Central memory CD4-positive, alpha-beta T cell (primary cell): ENCODE data around the gene PAQR9.

ENCODE experiments used
- DNase-seq: peaks from one replicate; pipeline ENCODE4 v3.0.0; 2022

Gene PAQR9

DNA sequence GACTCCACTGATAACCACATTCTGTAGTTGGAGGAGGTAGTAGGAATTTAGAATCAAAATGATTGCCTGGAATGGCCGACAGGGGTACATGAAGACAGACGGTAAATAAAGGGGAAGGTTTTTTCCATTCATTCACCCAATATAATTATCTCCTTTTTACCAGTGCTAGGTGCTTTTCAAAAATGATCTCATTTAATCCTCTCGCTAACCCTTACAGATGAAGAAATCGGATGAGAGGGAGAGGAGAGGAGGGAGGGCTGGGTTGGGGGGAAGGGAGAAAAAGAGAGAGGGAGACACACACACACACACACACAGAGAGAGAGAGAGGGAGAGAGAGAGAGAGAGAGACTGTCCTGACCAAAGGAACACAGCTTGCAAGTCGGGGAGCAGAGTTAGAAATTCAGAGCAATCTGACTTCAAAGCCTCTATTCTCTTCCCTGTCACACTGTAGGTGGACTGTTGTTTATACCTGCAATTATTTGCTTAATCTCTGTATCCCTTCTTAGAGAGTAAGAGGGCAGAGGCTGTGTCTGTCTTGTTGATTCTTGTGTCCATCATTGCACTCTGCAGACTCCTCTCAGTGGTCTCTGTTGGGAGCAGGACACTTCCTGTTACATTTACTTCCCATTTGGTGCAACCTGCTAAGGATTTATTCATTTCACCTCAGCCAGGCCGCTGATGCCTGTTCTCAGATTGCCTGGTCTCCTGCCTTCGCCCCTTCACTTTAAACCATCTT lies 18.7 kb upstream of the PAQR9 start:
- DNase-seq = no peak

DNA sequence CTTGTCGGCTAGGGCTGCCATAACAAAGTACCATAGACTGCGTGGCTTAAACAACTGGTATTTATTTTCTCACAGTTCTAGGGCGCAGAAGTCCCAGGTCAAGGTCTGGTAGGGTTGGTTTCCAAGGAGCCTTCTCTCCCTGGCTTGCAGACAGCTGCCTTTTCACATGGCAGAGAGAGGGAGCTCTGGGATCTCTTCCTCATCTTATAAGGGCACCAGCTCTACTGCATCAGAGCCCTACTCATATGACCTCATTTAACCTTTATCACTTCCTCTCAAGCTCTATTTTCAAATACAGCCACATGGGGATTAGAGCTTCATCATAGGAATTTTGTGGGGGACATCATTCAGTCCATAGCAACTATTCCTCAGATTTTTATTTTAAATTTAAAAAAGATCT lies 17.6 kb upstream of the PAQR9 start:
- no peak for DNase-seq

DNA sequence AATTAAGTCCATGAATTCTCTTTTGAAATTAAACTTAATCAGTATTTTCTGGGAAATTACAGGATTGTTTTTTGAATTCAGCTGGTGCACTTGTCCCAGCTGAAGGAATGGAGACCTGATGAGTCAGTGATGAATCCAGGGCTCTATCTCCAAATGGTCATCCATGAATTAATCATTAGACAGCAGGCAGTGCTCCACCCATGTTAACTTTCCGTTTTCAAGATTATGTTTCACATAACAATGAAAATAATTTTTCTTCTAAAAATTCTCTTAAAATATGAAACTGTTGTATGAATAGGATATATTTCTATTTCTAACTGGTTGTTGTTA lies 13.9 kb upstream of the PAQR9 start:
- no peak for DNase-seq

DNA sequence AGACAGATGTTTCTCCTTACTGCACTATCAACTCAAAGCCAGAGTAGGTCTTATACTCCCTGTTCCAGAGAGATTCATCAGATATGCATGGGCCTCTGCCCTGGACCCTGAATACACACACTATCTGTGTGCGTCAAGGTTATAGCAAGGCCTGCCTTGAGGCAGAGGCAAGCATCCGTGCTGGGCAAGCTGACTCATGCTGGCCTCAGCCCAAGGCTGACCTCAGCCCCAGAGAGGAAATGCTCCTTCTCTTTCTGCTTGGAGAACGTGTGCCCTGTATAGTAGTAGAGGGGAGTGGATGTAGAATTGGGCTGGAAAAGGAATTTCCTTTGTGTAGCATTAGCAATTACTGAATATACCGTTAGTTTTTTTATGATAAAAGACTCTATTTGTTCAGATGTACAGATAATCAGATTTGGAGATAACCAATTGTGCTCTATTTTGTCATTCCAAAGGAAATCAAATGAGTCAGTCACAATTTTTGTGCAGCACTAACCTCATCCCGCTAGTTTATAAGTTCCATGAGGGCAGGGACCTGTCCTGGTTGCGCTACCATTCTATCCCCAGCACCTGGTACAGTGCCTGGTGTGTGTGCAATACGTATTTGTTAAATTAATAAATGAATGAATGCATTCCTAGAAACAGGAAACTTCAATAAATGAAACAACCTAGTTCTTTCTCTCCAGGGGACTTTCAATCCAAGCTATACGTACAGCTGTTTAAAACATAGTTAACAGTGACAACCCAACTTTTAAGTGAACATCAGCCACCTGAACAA lies 13.3 kb upstream of the PAQR9 start:
- no peak for DNase-seq

DNA sequence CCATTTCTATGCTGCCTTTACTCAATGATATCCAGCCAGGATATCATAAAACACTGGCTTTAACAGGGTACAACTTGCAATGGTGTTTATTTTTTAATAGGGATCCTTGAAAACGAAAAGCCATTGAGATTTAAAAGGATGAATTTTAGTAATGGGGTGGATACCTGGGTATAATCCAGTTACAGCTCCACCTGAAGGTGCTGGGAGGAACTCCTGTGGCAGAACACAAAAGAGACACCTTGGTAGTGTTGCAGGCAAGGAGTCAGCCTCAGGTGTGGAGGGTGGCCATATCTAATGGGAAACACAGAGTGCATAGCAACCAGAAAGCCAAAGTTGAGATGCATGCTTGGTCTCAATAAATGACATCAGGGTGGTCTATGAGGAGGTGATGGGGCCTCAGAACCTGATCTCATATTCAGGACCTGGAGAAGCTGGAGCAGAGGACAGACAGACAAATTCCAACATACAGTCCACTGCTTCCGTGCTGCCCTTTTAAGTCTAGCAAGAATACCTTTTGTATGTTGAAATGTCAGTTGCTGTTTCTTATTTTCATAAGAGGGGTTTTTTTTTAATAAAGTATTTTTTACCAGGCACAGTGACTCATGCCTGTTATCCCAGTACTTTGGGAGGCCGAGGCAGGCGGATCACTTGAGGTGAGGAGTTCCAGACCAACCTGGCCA lies 12.0 kb upstream of the PAQR9 start:
- DNase-seq = no peak

DNA sequence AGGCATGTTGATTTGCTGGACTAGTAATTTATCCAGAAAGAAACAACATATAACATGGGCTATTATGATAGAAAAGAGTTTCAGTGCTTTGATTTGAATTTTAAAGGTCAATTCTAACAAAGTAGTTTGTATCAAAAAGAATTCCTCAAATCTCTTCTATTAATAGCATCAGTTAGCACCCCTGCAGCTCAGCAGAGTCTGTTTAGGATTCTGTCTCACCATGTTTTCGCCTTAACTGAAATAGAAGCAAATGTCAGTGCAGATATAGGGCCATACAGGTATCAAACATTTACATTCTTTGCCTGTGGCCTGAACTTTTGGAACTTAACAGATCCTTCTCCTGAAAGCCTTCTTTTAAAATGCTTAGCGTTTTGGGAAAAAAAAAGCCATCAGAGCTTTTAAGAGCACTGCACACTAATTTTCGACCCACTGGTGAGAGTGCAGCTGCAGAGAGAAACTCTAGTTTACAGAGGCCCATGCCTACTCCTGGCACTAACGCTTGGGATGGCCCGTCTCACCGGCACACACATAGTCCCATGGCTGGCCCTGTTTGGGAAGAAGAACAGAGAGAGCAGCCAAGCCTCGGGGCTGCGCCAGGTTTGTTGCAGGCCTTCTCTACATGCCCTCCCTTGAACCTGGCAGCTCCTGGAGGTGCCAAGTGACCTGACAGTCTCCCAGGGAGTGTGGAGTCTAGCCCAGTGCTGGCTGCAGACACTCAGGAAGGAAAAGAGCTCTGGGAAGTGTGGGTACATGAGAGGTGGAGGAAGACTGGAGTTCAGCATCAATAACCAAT lies 9.9 kb upstream of the PAQR9 start:
- DNase-seq = no peak

DNA sequence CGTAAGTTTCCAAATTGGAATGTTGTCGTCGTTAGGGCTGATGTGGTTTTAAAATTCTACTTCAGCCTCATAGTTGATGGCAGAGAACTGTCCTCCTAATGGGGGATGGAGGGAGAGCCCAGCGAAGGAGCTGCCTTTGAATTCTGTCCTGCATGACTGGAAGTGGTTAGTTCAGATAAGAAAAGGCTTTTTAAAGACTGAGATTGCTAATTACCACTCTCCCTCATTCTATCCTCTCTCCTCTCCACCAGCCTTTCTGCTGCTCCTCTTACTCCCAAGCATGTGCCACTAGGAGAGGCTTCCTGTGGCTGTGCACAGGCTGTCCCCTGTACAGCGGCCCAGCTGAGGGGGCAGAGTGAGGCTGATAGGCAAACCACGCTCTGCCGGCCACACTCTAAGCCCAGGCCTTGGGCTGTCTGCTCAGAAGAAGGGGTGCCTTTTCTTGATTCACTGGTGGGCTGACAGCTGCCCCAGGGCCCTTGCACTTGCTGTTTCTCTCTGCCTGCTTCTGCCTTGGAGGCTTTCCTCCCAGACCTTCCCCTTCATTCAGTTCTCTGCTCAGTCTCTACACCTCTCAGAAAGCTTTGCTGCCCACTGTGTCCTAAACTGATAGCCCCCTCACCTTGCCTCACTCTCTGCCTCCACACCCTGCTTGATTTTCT lies 8.7 kb upstream of the PAQR9 start:
- DNase-seq = no peak

DNA sequence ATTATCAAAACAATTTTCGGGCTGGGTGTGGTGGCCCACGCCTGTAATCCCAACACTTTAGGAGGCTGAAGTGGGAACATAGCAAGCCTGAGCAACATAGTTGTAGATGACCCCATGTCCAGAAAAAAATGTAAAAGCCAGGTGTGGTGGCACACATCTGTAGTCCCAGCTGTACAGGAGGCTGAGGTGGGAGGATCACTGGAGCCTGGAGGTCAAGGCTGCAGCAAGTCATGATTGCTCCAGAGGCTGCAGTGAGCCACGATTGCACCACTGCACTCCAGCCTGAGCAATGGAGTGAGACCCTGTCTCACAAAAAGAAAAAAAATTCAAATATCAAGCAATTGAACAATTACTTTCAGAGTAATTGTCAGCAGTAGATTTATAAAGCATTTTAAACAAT lies 8.0 kb upstream of the PAQR9 start:
- DNase-seq = no peak

DNA sequence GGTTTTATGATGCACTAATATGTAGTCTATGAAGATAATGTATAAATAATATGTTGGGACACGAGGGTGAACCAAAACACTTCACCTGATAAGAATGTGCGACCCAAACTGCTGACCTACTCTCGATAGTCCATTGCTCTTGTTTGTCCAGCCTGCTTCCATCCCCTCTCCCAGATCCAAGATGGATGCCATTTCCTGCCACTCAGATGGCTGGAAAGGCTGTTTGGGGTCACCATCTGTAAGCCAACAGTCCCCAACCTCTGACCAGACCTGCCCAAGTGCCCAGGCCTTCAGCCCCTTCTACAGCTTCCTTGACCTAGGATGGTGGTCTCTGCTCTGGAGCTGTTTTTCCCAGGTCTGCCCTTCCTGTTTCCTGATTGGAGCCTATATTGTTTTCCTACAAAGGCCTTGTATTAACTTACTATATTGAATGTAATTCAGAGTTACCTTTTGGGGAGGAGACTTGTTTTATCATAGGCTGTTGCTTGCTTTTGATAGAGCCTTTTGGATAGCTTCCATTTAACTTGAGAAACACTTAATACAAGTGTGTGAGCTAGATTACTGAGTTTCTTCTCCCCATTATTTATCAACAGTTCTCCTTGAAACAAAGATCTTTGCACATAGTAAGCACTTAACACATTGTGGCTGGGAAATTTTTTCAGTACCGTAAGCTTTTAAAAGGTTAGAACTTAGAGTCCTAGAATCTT lies 5.0 kb upstream of the PAQR9 start:
- no peak for DNase-seq

DNA sequence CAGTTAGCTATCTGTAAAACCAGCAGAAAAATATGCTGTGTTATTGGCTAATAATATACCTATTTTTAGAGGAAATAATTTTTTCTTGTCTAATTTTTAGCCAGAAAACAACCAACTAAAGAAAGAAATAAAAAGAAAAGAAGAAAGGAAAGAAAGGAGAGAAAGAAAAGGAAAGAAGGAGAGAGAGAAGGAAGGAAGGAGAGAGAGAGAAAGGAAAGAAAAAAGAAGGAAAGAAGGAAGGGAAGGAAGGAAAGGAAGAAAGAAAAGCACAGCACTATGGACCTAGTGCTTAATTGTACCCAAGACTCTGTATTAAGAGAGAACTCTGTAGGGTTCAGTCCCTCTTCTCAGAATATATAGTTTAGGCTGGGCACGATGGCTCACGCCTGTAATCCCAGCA lies 3.3 kb upstream of the PAQR9 start:
- no peak for DNase-seq

DNA sequence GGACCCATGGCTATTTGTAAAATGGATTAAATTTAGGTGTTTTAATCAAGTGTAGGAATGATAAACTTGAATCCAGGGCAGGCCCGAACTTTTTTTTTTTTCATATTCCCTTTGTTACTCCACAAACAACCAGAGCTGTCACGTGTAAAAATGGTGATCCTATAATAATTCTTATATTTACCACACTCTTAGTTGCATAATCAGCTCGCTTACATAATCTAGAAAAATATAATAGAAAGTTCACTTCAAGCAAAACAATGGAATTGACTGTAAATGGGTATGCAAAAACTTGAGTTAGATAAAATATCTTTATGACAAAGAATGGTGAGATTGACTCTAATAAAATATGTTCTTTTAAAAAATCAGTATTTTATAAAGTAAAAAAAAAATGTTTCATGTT lies 2.1 kb upstream of the PAQR9 start:
- DNase-seq = no peak

DNA sequence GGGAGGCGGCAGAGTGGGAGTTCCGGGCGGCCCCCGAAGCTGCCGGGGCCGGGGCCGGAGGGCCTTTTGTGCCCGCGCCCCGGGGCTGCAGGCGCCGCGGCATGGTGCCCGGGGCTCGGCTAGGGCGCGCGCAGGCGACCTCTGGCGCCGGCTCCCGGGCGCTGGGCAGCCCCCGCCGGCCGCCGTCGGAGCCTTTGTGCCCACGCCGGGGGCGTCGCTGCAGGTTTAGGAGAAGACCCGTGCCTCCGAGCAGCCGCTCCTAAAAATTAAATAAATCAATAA lies 299 bp downstream of the PAQR9 start:
- DNase-seq = no peak

DNA sequence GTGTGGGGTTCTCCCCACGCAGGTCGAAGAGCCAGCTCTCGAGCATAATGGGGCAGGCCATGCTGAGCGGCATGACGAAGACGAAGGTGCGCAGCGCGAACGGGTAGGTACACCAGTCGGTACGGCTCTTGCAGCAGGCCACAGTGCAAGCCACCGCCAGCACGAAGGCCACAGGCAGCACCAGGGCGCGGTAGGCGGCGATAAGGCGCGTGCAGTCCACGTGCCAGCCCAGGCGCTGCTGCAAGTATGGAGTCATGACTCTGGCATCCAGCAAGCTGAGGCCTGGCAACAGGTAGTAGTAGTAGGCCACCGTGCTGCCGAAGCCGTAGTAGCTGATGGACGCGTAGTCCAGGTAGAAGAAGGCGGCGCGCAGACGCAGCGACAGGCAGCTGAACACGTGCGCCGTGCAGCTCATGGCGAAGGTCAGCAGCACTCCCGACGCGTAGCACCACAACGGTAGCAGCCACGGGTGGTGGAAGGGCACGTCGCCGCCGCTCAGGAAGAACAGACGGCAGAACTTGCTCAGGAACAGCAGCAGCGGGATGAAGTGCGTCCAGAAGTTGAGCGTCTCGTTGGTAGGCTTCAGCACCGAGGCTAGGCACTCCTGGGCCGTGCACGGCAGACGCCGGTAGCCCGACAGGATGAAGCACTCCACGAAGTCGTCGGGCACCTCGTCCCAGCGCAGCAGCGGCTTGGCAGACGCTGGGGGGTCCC lies 797 bp downstream of the PAQR9 start:
- DNase-seq = no peak

DNA sequence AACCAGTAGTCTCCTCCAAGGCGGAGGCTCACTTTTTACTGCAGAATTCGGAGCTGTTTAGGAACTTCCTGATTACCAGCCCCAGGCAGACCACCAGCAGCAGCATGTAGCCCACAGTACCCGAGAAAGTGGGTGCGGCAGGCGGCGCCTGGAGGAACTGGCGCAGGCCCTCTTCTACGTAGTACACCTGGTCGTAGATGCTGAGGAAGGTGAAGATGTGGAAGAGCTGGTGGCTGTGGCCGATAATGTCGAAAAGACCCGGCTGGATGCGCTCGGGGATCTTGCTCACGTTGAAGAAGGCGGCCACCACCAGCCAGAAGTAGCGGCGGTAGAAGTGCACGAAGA lies 1.3 kb downstream of the PAQR9 start:
- no peak for DNase-seq

DNA sequence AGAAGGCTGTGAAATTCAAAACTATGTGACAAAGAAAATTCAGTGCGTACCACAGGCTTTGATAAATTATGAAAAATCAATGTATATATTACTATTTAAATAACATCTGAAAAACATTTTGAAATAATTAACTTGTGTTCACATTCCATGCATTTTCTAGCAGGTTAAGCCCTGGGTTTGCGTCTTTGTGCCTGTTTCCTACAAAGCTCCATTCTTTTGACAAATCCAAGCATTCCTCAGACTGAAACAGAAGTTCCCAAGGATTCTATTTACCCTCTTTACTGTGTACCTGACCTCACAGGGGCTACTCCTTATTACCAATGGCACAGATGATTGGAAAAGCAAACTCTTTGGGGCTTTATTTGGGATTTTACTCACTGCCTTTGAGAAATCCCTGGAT lies 1.9 kb downstream of the PAQR9 start:
- DNase-seq = no peak

DNA sequence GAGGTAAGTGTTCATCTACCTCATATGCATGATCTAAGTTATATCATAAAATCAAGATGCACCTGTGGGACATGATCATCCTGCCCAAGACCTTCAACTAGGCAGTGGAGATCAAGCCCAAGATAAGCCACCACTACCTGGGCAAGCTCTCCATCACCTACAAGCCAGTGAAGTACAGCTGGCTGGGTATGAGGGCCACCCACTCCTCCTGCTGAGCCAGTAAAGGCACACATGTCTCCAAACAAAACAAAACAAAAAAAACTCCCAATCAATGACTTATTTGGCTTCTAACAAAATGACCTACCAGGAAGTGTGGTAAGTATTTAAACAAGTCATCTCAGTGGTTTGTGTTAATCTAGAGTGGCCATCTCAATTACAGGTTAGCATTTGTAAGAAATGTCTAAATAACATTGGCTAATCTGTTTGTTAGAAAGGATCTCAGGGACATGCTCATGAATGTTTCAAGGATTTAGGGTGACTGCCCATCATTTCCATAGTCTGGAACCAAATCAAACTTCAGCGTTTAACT lies 3.1 kb downstream of the PAQR9 start:
- no peak for DNase-seq

DNA sequence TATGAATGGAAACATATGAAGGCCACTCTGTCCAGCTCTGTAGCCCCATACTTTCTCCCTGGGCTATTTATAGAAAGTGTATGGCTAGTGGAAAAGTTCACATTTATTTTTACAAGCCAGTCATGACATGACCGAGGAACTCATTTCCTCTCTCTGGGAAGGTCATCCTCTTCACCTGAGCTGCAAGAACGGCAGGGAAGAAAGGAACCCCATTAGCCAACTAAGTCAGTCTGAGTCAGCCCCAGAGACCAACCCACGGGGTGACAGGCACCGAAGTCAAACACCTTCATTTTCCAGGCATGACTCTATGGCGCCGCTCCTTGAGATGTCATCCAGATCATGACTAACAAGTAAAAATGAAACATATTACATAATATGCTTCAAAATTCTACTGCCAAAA lies 4.8 kb downstream of the PAQR9 start:
- DNase-seq = no peak

DNA sequence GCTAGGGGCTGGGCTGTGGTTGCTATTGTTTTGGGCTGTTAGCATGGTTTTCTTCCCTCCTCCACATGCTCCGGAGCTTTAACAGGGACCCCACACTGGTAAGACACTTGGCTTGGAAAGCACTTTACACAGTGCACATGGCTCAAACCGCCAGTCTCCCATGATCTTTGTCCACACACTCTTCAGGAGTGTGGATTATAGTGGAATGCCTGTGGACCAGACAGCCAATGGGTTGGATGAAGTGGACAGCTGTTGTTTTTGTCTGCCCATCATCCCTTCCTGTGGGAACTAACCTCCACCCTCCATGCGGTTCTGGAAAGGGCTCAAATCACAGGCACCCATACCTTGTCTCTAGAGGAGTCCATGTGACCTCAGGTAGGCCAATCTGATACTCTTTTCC lies 10.0 kb downstream of the PAQR9 start:
- DNase-seq = no peak

DNA sequence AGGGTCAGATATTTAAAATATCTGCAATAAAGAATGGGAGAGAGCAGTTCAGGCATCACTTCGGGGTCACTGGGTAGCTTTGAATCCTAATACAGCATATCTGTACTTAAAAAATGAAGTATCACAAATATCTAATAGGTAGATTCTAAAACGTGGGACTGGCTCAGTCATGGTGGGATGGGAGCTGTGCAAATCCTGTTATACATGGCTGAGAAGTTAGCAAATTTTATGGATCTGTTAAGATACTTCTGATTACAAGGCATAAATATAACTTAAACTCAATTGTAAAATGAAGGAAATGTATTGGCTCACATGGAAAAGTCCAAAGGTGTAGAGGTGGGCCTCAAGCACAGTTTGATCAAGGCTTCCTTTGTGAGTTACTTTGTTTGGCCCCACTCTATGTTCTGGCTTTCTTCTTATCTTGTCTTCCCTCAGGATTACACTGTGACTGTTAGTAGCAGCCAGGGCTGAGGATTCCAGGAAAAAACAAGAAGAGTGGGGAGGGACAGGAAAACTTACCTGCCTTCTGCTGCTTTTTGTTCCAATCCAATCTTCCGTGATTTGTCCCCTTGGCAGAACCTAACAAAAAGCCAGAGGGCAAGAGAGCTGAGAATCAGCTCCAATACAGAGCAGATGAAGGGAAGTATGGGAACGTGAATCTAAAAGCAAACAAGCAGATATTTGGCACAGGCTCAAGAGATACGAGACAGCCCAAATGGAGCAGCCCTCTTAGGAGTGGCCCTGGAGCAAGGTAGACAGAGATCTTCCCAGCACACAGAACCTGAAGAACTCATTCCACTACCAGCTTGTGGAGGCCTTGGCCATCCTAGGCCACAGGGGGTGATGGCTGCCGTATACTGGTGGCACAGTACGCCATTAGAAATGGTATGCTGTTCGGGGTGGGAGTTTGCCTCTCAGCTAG lies 10.9 kb downstream of the PAQR9 start:
- no peak for DNase-seq

DNA sequence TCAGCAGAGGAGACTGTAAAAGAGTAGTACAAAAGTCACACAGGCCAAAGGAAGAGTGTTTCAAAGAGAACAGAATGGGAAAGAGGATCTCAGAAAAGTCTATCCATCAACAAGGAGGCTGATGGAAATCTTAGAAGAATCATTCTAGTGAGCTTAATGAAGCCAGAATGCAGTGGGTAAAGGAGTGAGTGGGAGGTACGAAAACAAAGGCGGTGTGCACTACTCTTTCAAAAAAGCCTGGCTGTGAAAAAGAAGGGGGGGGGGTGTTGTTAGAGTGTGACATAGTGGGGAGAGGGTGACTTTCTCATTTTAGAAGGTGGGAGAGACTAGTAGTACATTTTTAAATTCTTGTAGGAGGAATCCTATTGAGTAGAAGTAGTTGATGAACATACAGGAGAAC lies 11.7 kb downstream of the PAQR9 start:
- DNase-seq = no peak
